K562 (cell line): ENCODE measurements around the gene ADAMTS14. TPM values are rescaled to one million over a fixed set of nuclear protein-coding genes. Genes with fewer than 3 reads are reported as not detected.

ENCODE experiments used
- ARNT ChIP-seq, 2 experiments: fragments of 450-650 bp; IDR thresholded peaks; 2 replicates each; pipeline ENCODE4 v1.6.1; 2016; ENCODE audit warnings: mild to moderate bottlenecking in 1 of 2
- ATF7 ChIP-seq: fragments of 450-650 bp; IDR thresholded peaks from 2 replicates; pipeline ENCODE4 v1.7.1; 2014; ENCODE audit warnings: mild to moderate bottlenecking, moderate library complexity
- BACH1 ChIP-seq: fragments of 200-800 bp; sonication (Bioruptor generic); IDR thresholded peaks from 2 replicates; pipeline ENCODE4 v1.6.1; 2016; ENCODE audit warnings: missing genetic modification characterization, missing compliant biosample characterization
- BRD4 ChIP-seq: fragments of 200-600 bp; sonication (generic); IDR thresholded peaks from 2 replicates; pipeline ENCODE4 v1.6.1; 2017; ENCODE audit warnings: inconsistent platforms
- BRF1 ChIP-seq: IDR thresholded peaks from 3 replicates; pipeline ENCODE4 v1.6.1; 2011; ENCODE audit warnings: borderline replicate concordance, mild to moderate bottlenecking; ENCODE audit not compliant: insufficient read length; ENCODE audit errors: extremely low read depth
- CBX8 ChIP-seq: fragments of 200-600 bp; sonication (generic); IDR thresholded peaks from 2 replicates; pipeline ENCODE4 v1.6.1; 2012; ENCODE audit warnings: borderline replicate concordance, mixed run types, low read depth, mild to moderate bottlenecking, moderate library complexity, mixed read lengths, low read length, control low read depth, inconsistent platforms; ENCODE audit not compliant: poor library complexity, severe bottlenecking; ENCODE audit errors: extremely low read depth
- DNMT1 ChIP-seq: fragments of 450-650 bp; IDR thresholded peaks from 2 replicates; pipeline ENCODE4 v1.6.1; 2016; ENCODE audit warnings: antibody characterized with exemption, mild to moderate bottlenecking
- EWSR1 ChIP-seq: fragments of 450-650 bp; IDR thresholded peaks from 2 replicates; pipeline ENCODE4 v1.6.1; 2018; ENCODE audit warnings: borderline replicate concordance, mild to moderate bottlenecking, low read depth, moderate library complexity; ENCODE audit not compliant: partially characterized antibody
- GTF2E2 ChIP-seq: fragments of 200-800 bp; sonication (Bioruptor generic); IDR thresholded peaks from 2 replicates; pipeline ENCODE4 v1.6.1; 2016; ENCODE audit warnings: missing genetic modification characterization, missing compliant biosample characterization
- HOMEZ ChIP-seq: fragments of 250-450 bp; sonication (Bioruptor Pico); IDR thresholded peaks from 2 replicates; pipeline ENCODE4 v1.4.0; 2020; ENCODE audit warnings: mild to moderate bottlenecking, moderate library complexity
- LCOR ChIP-seq: sonication (generic); formaldehyde crosslinking; IDR thresholded peaks from 2 replicates; pipeline ENCODE4 v1.8.0; 2022; ENCODE audit warnings: mild to moderate bottlenecking, missing genetic modification reagents
- NFRKB ChIP-seq: fragments of 450-650 bp; IDR thresholded peaks from 2 replicates; pipeline ENCODE4 v1.6.1; 2016; ENCODE audit warnings: low read depth
- RBM17 ChIP-seq: fragments of 200-400 bp; formaldehyde crosslinking; IDR thresholded peaks from 2 replicates; pipeline ENCODE4 v1.6.1; 2017; ENCODE audit warnings: low read depth, mild to moderate bottlenecking, low read length, borderline replicate concordance
- SIN3B ChIP-seq: fragments of 450-650 bp; IDR thresholded peaks from 2 replicates; pipeline ENCODE4 v1.6.1; 2017; ENCODE audit warnings: low read depth, mild to moderate bottlenecking, moderate library complexity
- SOX6 ChIP-seq: fragments of 450-650 bp; IDR thresholded peaks from 2 replicates; pipeline ENCODE4 v1.6.1; 2014; ENCODE audit warnings: mild to moderate bottlenecking
- XRCC5 ChIP-seq: fragments of 200-400 bp; formaldehyde crosslinking; IDR thresholded peaks from 2 replicates; pipeline ENCODE4 v1.6.1; 2017; ENCODE audit warnings: low read depth, mild to moderate bottlenecking, low read length
- ZNF175 ChIP-seq: fragments of 200-800 bp; sonication (Bioruptor generic); IDR thresholded peaks from 2 replicates; pipeline ENCODE4 v1.6.1; 2016; ENCODE audit warnings: low read depth, mild to moderate bottlenecking, missing genetic modification characterization, missing compliant biosample characterization
- ZNF668 ChIP-seq: fragments of 250-450 bp; sonication (Bioruptor Pico); IDR thresholded peaks from 2 replicates; pipeline ENCODE4 v1.8.0; 2022; ENCODE audit warnings: mild to moderate bottlenecking, inconsistent platforms
- polyA plus RNA-seq, 8 experiments: library from polyadenylated mRNA; depleted of rRNA in 4 of 8; stranded (reverse) in 5 of 8; unstranded in 3 of 8; fragments of >200 nt; fragmentation: Nextera tagmentation in 2 of 8; fragmentation: Illumina TruSeq in 1 of 8; extraction: Ambion mirVana in 2 of 8; extraction: Trizol in 1 of 8; gene quantifications; 2 replicates each; pipeline versions ENCODE4 v1.2.1 to v1.2.3, GENCODE V29; 2011 to 2014; ENCODE audit warnings: inconsistent platforms in 1 of 8, missing spikeins in 1 of 8
- total RNA-seq, 7 experiments: library from RNA; depleted of rRNA in 6 of 7; stranded (reverse); fragments of >200 nt in 6 of 7; fragmentation: Illumina TruSeq in 2 of 7; extraction: Trizol in 2 of 7; gene quantifications; 2 replicates each; pipeline versions ENCODE4 v1.2.1 to v1.2.3, GENCODE V29; 2011 to 2021; ENCODE audit warnings: low replicate concordance in 1 of 7
- TF ChIP-seq, protein P1 (sequence below): conservative IDR thresholded peaks from 2 replicates; pipeline ENCODE4 v1.6.1; 2011; ENCODE audit warnings: low read depth, mild to moderate bottlenecking, low read length; ENCODE audit not compliant: control insufficient read depth
- TF ChIP-seq, protein P2 (sequence below), 2 experiments: fragments of 450-650 bp; conservative IDR thresholded peaks; 2 replicates each; pipeline ENCODE4 v1.6.1; 2017; ENCODE audit warnings: mild to moderate bottlenecking in 2 of 2, moderate library complexity in 2 of 2
- TF ChIP-seq, protein P3 (sequence below): sonication (generic); formaldehyde crosslinking; IDR thresholded peaks from 2 replicates; pipeline ENCODE4 v1.8.0; 2022; ENCODE audit warnings: missing genetic modification reagents, mild to moderate bottlenecking, moderate library complexity, borderline replicate concordance

ADAMTS14 gene
- total and polyA plus RNA-seq, 9 of the 15 experiments (the other 6 are each of a cell fraction or from before 2014, with no cell fraction given): 0.04 to 37.4 (median 15.9) TPM

GRCh38 chr10:70742537-70743429 is 70.5 kb downstream of the ADAMTS14 start (continued):
- no peak for TF ChIP-seq HOMEZ (CRISPR knock-in tag)
- 0 out of 4 replicates have a peak, but pooled peaks of 1 of the 2 experiments have one; percentile 54 for TF ChIP-seq ARNT (IDR thresholded peaks at IDR 0.05)
- peak; percentile 84 for TF ChIP-seq ZNF175 (CRISPR knock-in tag)
- no peak for TF ChIP-seq BRF1
- TF ChIP-seq BRD4: peak; percentile 56; the same call in 1 of the 2 replicates
- TF ChIP-seq, protein P1, sequence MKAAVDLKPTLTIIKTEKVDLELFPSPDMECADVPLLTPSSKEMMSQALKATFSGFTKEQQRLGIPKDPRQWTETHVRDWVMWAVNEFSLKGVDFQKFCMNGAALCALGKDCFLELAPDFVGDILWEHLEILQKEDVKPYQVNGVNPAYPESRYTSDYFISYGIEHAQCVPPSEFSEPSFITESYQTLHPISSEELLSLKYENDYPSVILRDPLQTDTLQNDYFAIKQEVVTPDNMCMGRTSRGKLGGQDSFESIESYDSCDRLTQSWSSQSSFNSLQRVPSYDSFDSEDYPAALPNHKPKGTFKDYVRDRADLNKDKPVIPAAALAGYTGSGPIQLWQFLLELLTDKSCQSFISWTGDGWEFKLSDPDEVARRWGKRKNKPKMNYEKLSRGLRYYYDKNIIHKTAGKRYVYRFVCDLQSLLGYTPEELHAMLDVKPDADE: no peak
- TF ChIP-seq NFRKB: peak; percentile 77
- TF ChIP-seq CBX8: no peak
- TF ChIP-seq, protein P2, sequence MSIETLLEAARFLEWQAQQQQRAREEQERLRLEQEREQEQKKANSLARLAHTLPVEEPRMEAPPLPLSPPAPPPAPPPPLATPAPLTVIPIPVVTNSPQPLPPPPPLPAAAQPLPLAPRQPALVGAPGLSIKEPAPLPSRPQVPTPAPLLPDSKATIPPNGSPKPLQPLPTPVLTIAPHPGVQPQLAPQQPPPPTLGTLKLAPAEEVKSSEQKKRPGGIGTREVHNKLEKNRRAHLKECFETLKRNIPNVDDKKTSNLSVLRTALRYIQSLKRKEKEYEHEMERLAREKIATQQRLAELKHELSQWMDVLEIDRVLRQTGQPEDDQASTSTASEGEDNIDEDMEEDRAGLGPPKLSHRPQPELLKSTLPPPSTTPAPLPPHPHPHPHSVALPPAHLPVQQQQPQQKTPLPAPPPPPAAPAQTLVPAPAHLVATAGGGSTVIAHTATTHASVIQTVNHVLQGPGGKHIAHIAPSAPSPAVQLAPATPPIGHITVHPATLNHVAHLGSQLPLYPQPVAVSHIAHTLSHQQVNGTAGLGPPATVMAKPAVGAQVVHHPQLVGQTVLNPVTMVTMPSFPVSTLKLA (conservative IDR thresholded peaks at IDR 0.05): peak in 1 of 2 experiments; percentile 71; a peak in 3 of 4 replicates
- peak; percentile 68 for TF ChIP-seq ATF7
- peak; percentile 80; the same call in 1 of the 2 replicates for TF ChIP-seq ZNF668 (CRISPR knock-in tag)
- peak; percentile 93 for TF ChIP-seq GTF2E2 (tag)
- TF ChIP-seq XRCC5: no peak
- TF ChIP-seq SOX6: peak; percentile 59; the same call in 1 of the 2 replicates
- no peak for TF ChIP-seq LCOR (CRISPR knock-in tag)
- no peak for TF ChIP-seq DNMT1
- TF ChIP-seq, protein P3, sequence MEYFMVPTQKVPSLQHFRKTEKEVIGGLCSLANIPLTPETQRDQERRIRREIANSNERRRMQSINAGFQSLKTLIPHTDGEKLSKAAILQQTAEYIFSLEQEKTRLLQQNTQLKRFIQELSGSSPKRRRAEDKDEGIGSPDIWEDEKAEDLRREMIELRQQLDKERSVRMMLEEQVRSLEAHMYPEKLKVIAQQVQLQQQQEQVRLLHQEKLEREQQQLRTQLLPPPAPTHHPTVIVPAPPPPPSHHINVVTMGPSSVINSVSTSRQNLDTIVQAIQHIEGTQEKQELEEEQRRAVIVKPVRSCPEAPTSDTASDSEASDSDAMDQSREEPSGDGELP (CRISPR knock-in tag): peak; percentile 89
- no peak for TF ChIP-seq RBM17
- no peak for TF ChIP-seq SIN3B
- no peak; the same call in none of the 2 replicates for TF ChIP-seq BACH1
- no peak for TF ChIP-seq EWSR1
